ENCODE measurements around the gene SND1. TPM values are rescaled to one million over a fixed set of nuclear protein-coding genes. Genes with fewer than 3 reads are reported as not detected.

The SND1 gene
- total RNA-seq, 1 donor, result 241 TPM

- no peak overlapping the region for H3K4me3 ChIP-seq (ENCODE audit: low read depth, low read length)
- TF ChIP-seq CTCF (IDR thresholded peaks at IDR 0.05; ENCODE audit: insufficient read depth, low read depth, low read length), result no peak
- DNase-seq (ENCODE audit: low read depth), result no peak
These were observed 235.6 kb downstream of the SND1 start for GRCh38 chr7:127887631-127888030.

- no peak for TF ChIP-seq CTCF (IDR thresholded peaks at IDR 0.05; ENCODE audit: insufficient read depth, low read depth, low read length)
- no peak overlapping the region for H3K4me3 ChIP-seq (ENCODE audit: low read depth, low read length)
- no peak for DNase-seq (ENCODE audit: low read depth)
These were observed 236.4 kb downstream of the SND1 start for GRCh38 chr7:127888411-127888810.

- H3K4me3 ChIP-seq (ENCODE audit: low read depth, low read length), result no peak overlapping the region
- DNase-seq (ENCODE audit: low read depth), result no peak
- TF ChIP-seq CTCF (IDR thresholded peaks at IDR 0.05; ENCODE audit: insufficient read depth, low read depth, low read length), result no peak
These were observed 236.8 kb downstream of the SND1 start for GRCh38 chr7:127888825-127889224.

GRCh38 chr7:127889677-127890076, 237.7 kb downstream of the SND1 start:
- H3K4me3 ChIP-seq (ENCODE audit: low read depth, low read length), result no peak overlapping the region
- no peak for DNase-seq (ENCODE audit: low read depth)
- TF ChIP-seq CTCF (IDR thresholded peaks at IDR 0.05; ENCODE audit: insufficient read depth, low read depth, low read length), result no peak

- no peak overlapping the region for H3K4me3 ChIP-seq (ENCODE audit: low read depth, low read length)
- no peak for DNase-seq (ENCODE audit: low read depth)
- TF ChIP-seq CTCF (IDR thresholded peaks at IDR 0.05; ENCODE audit: insufficient read depth, low read depth, low read length), result no peak
These were observed 238.7 kb downstream of the SND1 start for GRCh38 chr7:127890726-127891125.

- DNase-seq (ENCODE audit: low read depth), result peak; percentile 35
- TF ChIP-seq CTCF (IDR thresholded peaks at IDR 0.05; ENCODE audit: insufficient read depth, low read depth, low read length), result no peak
- H3K4me3 ChIP-seq (ENCODE audit: low read depth, low read length), result no peak overlapping the region
These were observed 239.2 kb downstream of the SND1 start for GRCh38 chr7:127891144-127891543.

GRCh38 chr7:127891854-127892438, 240.0 kb downstream of the SND1 start:
- no peak overlapping the region for H3K4me3 ChIP-seq (ENCODE audit: low read depth, low read length)
- no peak for DNase-seq (ENCODE audit: low read depth)
- no peak for TF ChIP-seq CTCF (IDR thresholded peaks at IDR 0.05; ENCODE audit: insufficient read depth, low read depth, low read length)
